HL-60 (cell line): ENCODE measurements around the gene CTBP2.

Experiments
- DNase-seq, 2 experiments: peaks; one replicate each; pipeline ENCODE4 v3.0.0-alpha.2; 2010 to 2020; ENCODE audit warnings: low read depth in 1 of 2, low spot score in 1 of 2
- H3K27ac ChIP-seq: fragments of 250-450 bp; sonication (Bioruptor Pico); replicated peaks from 2 replicates; pipeline ENCODE4 v1.5.1; 2020; ENCODE audit warnings: mild to moderate bottlenecking, moderate library complexity
- H3K27me3 ChIP-seq: fragments of 250-450 bp; sonication (Bioruptor Pico); 2 replicates; pipeline ENCODE4 v1.5.1; 2021; ENCODE audit warnings: mild to moderate bottlenecking, moderate library complexity; ENCODE audit not compliant: insufficient read depth, poor library complexity, severe bottlenecking
- H3K4me3 ChIP-seq: replicated peaks from 2 replicates; pipeline ENCODE4 v1.5.1; 2011; ENCODE audit warnings: mild to moderate bottlenecking, control low read depth, low read length; ENCODE audit not compliant: insufficient read depth
- GABPA ChIP-seq: IDR thresholded peaks from 2 replicates; pipeline ENCODE4 v1.6.1; 2012; ENCODE audit warnings: low read depth
- POLR2AphosphoS5 ChIP-seq: IDR thresholded peaks from 2 replicates; pipeline ENCODE4 v1.6.1; 2012; ENCODE audit warnings: low read depth
- SPI1 ChIP-seq: IDR thresholded peaks from 2 replicates; pipeline ENCODE4 v1.6.1; 2012; ENCODE audit warnings: low read depth, mild to moderate bottlenecking, borderline replicate concordance
- TF ChIP-seq, protein P1 (sequence below): IDR thresholded peaks from 2 replicates; pipeline ENCODE4 v1.6.1; 2012; ENCODE audit warnings: low read depth; ENCODE audit not compliant: insufficient replicate concordance
- TF ChIP-seq, protein P2 (sequence below): IDR thresholded peaks from one replicate; pipeline ENCODE4 v1.5.1; 2011; ENCODE audit warnings: low read length, control low read depth, inconsistent platforms; ENCODE audit not compliant: insufficient read depth

Gene CTBP2

DNA sequence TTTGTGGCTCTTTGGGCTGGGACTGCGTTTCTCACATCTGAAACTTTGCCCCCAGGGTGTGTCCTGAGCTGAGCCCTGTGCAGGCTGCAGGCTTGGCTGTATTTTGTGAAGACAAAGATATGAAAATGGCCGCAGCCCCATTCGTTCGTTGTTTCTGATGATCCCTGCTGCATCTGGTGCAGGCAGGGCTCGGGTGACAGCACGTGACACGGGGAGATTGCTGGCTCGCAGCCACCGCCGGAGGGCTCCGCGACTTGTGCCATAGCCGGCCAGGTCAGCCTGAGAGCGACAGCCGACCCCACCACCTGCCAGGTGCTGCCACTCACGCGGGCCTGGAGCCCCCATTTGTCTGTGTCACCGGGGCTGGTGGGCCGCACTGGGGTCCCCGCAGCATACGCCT lies 137.1 kb downstream of the CTBP2 start:
- H3K27ac ChIP-seq: no peak overlapping the region
- DNase-seq: no peak
- H3K4me3 ChIP-seq: no peak overlapping the region
- no peak for TF ChIP-seq SPI1
- TF ChIP-seq POLR2AphosphoS5: no peak
- TF ChIP-seq, protein P1, sequence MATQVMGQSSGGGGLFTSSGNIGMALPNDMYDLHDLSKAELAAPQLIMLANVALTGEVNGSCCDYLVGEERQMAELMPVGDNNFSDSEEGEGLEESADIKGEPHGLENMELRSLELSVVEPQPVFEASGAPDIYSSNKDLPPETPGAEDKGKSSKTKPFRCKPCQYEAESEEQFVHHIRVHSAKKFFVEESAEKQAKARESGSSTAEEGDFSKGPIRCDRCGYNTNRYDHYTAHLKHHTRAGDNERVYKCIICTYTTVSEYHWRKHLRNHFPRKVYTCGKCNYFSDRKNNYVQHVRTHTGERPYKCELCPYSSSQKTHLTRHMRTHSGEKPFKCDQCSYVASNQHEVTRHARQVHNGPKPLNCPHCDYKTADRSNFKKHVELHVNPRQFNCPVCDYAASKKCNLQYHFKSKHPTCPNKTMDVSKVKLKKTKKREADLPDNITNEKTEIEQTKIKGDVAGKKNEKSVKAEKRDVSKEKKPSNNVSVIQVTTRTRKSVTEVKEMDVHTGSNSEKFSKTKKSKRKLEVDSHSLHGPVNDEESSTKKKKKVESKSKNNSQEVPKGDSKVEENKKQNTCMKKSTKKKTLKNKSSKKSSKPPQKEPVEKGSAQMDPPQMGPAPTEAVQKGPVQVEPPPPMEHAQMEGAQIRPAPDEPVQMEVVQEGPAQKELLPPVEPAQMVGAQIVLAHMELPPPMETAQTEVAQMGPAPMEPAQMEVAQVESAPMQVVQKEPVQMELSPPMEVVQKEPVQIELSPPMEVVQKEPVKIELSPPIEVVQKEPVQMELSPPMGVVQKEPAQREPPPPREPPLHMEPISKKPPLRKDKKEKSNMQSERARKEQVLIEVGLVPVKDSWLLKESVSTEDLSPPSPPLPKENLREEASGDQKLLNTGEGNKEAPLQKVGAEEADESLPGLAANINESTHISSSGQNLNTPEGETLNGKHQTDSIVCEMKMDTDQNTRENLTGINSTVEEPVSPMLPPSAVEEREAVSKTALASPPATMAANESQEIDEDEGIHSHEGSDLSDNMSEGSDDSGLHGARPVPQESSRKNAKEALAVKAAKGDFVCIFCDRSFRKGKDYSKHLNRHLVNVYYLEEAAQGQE: no peak
- TF ChIP-seq GABPA: no peak
- TF ChIP-seq, protein P2, sequence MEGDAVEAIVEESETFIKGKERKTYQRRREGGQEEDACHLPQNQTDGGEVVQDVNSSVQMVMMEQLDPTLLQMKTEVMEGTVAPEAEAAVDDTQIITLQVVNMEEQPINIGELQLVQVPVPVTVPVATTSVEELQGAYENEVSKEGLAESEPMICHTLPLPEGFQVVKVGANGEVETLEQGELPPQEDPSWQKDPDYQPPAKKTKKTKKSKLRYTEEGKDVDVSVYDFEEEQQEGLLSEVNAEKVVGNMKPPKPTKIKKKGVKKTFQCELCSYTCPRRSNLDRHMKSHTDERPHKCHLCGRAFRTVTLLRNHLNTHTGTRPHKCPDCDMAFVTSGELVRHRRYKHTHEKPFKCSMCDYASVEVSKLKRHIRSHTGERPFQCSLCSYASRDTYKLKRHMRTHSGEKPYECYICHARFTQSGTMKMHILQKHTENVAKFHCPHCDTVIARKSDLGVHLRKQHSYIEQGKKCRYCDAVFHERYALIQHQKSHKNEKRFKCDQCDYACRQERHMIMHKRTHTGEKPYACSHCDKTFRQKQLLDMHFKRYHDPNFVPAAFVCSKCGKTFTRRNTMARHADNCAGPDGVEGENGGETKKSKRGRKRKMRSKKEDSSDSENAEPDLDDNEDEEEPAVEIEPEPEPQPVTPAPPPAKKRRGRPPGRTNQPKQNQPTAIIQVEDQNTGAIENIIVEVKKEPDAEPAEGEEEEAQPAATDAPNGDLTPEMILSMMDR: no peak
- no peaks in the 10 kb centered on the region for H3K27me3 ChIP-seq

DNA sequence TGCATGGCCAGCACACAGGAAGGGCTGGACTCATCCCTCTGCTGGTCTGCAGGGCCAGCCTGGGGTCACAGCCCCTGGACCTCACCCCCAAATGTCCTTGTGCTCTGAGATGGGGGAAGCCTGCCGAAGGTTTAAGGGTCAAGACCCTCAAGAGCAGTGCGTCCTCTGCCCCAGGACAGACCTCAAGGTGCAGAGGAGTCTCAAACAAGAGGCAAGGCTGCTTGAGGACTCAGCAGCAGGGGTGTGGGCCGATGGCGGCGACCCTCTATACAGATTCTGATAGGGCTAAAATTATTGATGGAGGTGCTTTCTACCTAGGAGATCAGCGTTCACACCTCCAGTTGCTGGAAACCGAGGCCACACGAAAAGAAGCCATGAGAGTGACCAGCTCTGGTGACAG lies 137.7 kb downstream of the CTBP2 start:
- TF ChIP-seq, protein P1: no peak
- TF ChIP-seq, protein P2: no peak
- TF ChIP-seq SPI1 (no peak), POLR2AphosphoS5 (no peak), GABPA (no peak)
- Histone ChIP-seq H3K27ac (no peak overlapping the region), H3K4me3 (no peak overlapping the region), H3K27me3 (no peaks in the 10 kb centered on the region)
- DNase-seq: no peak

DNA sequence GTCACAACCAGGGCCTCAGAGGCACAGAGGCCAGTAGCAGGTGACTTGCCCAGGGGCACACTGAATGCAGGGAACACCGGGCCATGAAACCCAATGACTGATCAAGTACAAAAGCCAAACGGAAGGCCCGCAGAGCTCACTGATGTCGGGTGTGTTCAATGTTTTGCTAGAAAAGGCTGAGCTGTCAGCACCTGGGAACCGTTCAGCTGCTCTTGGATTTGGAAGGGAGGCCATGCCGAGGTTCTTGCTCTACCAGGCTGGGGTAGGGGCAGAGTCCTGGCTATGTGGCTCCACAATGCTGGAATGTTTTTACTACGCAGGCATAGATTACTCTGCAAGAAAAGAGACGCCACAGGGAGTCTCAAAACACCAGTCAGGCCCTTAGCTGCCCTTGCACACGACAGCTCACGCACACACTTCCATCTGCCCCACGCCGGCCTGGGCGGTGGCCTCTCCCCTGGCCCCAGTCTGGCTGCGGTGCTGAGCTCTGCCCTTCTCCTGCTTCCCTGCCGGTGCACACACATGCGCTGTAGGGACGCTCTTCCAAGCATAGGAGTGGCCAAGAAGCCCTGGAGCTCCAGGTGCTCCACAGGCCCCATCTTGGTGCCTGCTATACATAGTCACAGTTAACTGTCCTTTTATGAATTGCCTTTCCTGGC lies 138.5 kb downstream of the CTBP2 start:
- no peak overlapping the region for H3K4me3 ChIP-seq
- no peaks in the 10 kb centered on the region for H3K27me3 ChIP-seq
- no peak overlapping the region for H3K27ac ChIP-seq
- TF ChIP-seq GABPA: no peak
- TF ChIP-seq, protein P2: no peak
- no peak for TF ChIP-seq POLR2AphosphoS5
- TF ChIP-seq SPI1: no peak
- TF ChIP-seq, protein P1: no peak
- DNase-seq: no peak
